PC-9 (cell line): ENCODE results near the gene CCDC88C. TPM values are rescaled to one million over a fixed set of nuclear protein-coding genes. Genes with fewer than 3 reads are reported as not detected.

ENCODE experiments used
- BruUV-seq: library from RNA; stranded (reverse); fragments of 400-500 nt; replicated peaks from 2 replicates; lab custom pipeline; 2021; lab: Mats Ljungman, UMichigan
- CTCF ChIA-PET: fragments of 300-600 bp; sonication (Branson Sonifier 250); formaldehyde crosslinking; loops from one replicate; lab custom pipeline; 2022; ENCODE audit warnings: antibody characterized with exemption; lab: Charles Lee
- POLR2A ChIA-PET: fragments of 300-600 bp; sonication (Branson Sonifier 250); formaldehyde crosslinking; loops from one replicate; lab custom pipeline; 2022; ENCODE audit warnings: antibody characterized with exemption; ENCODE audit not compliant: unreplicated experiment; lab: Charles Lee
- DNase-seq, 2 experiments: peaks; one replicate each; pipeline versions ENCODE4 v3.0.0 to v3.0.0-alpha.2; 2015 to 2022; ENCODE audit warnings: mixed read lengths in 1 of 2
- H2AFZ ChIP-seq: fragments of 200-600 bp; sonication (generic); 2 replicates; pipeline ENCODE4 v1.8.1; 2017; ENCODE audit warnings: antibody characterized with exemption
- H3F3A ChIP-seq: fragments of 200-600 bp; sonication (generic); 2 replicates; pipeline ENCODE4 v1.8.1; 2017; ENCODE audit warnings: antibody characterized with exemption, mild to moderate bottlenecking, low read depth; ENCODE audit not compliant: insufficient read depth
- H3K27ac ChIP-seq: fragments of 200-600 bp; sonication (generic); 2 replicates; pipeline ENCODE4 v1.6.1; 2016; ENCODE audit warnings: mixed run types
- H3K27me3 ChIP-seq: fragments of 200-600 bp; sonication (generic); 2 replicates; pipeline ENCODE4 v1.6.1; 2016; ENCODE audit warnings: low read depth, mixed run types; ENCODE audit not compliant: insufficient read depth
- H3K36me3 ChIP-seq: fragments of 200-600 bp; sonication (generic); 2 replicates; pipeline ENCODE4 v1.6.1; 2016; ENCODE audit warnings: low read depth, mixed run types
- H3K4me1 ChIP-seq: fragments of 200-600 bp; sonication (generic); replicated peaks from 2 replicates; pipeline ENCODE4 v1.6.1; 2016; ENCODE audit warnings: mixed run types; ENCODE audit not compliant: insufficient read depth
- H3K4me2 ChIP-seq: fragments of 200-600 bp; sonication (generic); 2 replicates; pipeline ENCODE4 v1.6.1; 2017; ENCODE audit warnings: mixed run types
- H3K4me3 ChIP-seq: fragments of 200-600 bp; sonication (generic); 2 replicates; pipeline ENCODE4 v1.6.1; 2016; ENCODE audit warnings: mixed run types
- H3K79me2 ChIP-seq: fragments of 200-600 bp; sonication (generic); 2 replicates; pipeline ENCODE4 v1.6.1; 2017; ENCODE audit warnings: low read depth, mixed run types
- H3K9me2 ChIP-seq: fragments of 200-600 bp; sonication (generic); 2 replicates; pipeline ENCODE4 v1.8.1; 2017; ENCODE audit warnings: mild to moderate bottlenecking; ENCODE audit not compliant: insufficient read depth
- H3K9me3 ChIP-seq: fragments of 200-600 bp; sonication (generic); 2 replicates; pipeline ENCODE4 v1.8.1; 2016; ENCODE audit warnings: low read depth; ENCODE audit not compliant: insufficient read depth
- H4K20me1 ChIP-seq: fragments of 200-600 bp; sonication (generic); 2 replicates; pipeline ENCODE4 v1.8.1; 2017; ENCODE audit not compliant: insufficient read depth
- EZH2 ChIP-seq: fragments of 200-600 bp; sonication (generic); IDR thresholded peaks from 2 replicates; pipeline ENCODE4 v1.8.0; 2017; ENCODE audit warnings: antibody characterized with exemption, low read depth
- intact Hi-C: fragments of 100-400 bp; cut with micrococcal nuclease; formaldehyde crosslinking; loops from one replicate; pipeline ENCODE4 v1.10.0; 2022; ENCODE audit not compliant: unreplicated experiment
- total RNA-seq: library from RNA; stranded (reverse); gene quantifications from 2 replicates; pipeline ENCODE4 v1.2.3, GENCODE V29; 2021
- TF ChIP-seq, protein P1 (sequence below): fragments of 200-600 bp; sonication (generic); conservative IDR thresholded peaks from 2 replicates; pipeline ENCODE4 v1.6.1; 2017; ENCODE audit warnings: mixed run types, antibody characterized with exemption, mild to moderate bottlenecking, moderate library complexity

CCDC88C gene
- total RNA-seq, 1 experiment from 2014 or later: 7.4 TPM

DNA sequence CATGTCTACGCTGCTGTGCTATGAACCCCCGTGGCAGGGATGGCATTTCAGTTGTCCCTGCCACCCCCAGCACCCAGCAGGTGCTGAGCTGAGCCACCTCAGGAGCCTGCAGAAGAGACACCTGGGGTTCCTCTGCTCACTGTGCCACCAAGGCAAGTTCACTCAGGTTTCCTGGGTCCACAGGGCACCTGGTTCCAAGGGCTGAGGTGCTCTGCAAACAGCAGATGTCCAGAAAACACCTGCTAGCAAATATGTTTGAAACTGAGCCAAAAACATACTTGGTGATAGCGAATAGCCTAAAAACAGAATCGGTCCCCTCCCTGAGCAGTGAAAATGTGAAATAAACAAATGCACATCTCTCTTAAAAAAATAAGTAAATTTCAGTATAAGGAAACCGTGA lies 137.5 kb downstream of the CCDC88C start:
- DNase-seq: no peak
- BruUV-seq: no TSS peak
- H3K4me2 ChIP-seq: no peak overlapping the region

DNA sequence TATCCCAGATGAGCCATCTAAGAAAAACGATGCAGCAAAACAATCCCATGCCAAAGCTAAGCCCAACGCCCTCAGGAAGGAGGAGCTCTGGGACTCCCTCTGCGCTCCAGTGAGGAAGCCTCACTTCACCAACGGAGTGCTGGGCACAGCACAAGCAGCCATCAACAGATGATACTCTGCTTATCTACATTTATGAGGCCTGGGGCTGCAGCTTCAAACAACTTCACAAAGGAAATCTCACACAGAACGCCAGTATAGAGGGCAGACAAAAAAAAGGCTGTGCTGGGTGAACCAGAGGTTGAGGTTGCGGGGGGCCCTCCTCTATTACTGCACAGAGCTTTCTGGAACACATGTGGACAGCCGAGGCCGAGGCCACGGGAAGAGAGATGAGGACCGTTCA lies 138.3 kb downstream of the CCDC88C start:
- Histone ChIP-seq H3K9me2 (no peaks in the 10 kb centered on the region), H3K4me3 (no peak overlapping the region), H4K20me1 (no peaks in the 10 kb centered on the region), H3F3A (no peaks in the 10 kb centered on the region), H3K36me3 (no peaks in the 10 kb centered on the region), H3K4me2 (no peak overlapping the region), H2AFZ (no peak overlapping the region), H3K27ac (no peak overlapping the region), H3K27me3 (no peaks in the 10 kb centered on the region), H3K9me3 (no peaks in the 10 kb centered on the region), H3K79me2 (no peaks in the 10 kb centered on the region), H3K4me1 (no peaks in the 10 kb centered on the region)
- BruUV-seq: no TSS peak
- DNase-seq: no peak
- TF ChIP-seq, protein P1, sequence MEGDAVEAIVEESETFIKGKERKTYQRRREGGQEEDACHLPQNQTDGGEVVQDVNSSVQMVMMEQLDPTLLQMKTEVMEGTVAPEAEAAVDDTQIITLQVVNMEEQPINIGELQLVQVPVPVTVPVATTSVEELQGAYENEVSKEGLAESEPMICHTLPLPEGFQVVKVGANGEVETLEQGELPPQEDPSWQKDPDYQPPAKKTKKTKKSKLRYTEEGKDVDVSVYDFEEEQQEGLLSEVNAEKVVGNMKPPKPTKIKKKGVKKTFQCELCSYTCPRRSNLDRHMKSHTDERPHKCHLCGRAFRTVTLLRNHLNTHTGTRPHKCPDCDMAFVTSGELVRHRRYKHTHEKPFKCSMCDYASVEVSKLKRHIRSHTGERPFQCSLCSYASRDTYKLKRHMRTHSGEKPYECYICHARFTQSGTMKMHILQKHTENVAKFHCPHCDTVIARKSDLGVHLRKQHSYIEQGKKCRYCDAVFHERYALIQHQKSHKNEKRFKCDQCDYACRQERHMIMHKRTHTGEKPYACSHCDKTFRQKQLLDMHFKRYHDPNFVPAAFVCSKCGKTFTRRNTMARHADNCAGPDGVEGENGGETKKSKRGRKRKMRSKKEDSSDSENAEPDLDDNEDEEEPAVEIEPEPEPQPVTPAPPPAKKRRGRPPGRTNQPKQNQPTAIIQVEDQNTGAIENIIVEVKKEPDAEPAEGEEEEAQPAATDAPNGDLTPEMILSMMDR: no peak
- TF ChIP-seq EZH2: no peak
- POLR2A ChIA-PET: no interaction called here
- intact Hi-C loops: no loop called here
- CTCF ChIA-PET: no interaction called here

More for the DNA sequence above, 137.5 kb downstream of the CCDC88C start:
- ChIA-PET POLR2A (no interaction called here), CTCF (no interaction called here)
- Histone ChIP-seq H3K9me3 (no peaks in the 10 kb centered on the region), H3K4me1 (no peaks in the 10 kb centered on the region), H3K36me3 (no peaks in the 10 kb centered on the region), H3K4me3 (no peak overlapping the region), H3K79me2 (no peaks in the 10 kb centered on the region), H3F3A (no peaks in the 10 kb centered on the region), H3K27ac (no peak overlapping the region), H4K20me1 (no peaks in the 10 kb centered on the region), H3K27me3 (no peaks in the 10 kb centered on the region), H3K9me2 (no peaks in the 10 kb centered on the region), H2AFZ (no peak overlapping the region)
- TF ChIP-seq EZH2: no peak
- TF ChIP-seq, protein P1: no peak
- intact Hi-C loops: loop anchor here (10.0 kb wide), 1 partner anchor 375 kb away; no protein-coding TSS in a partner anchor

DNA sequence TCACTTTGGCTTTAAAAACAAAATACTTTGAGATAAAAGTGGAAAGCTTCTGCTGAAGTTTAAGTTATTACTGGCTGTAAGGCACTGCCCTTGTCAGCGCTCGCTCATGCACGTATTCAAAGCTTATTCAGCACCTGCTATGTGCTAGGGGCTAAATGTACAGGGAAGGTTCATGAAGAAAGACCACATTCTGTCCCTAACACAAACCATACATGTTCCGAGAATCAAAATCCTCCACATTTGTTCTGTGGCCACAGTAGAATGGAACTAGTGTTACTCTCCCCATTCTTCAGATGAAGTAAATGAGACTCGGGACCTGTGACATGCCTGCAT lies 139.3 kb downstream of the CCDC88C start:
- CTCF ChIA-PET: no interaction called here
- Histone ChIP-seq H3K79me2 (no peaks in the 10 kb centered on the region), H3K27me3 (no peaks in the 10 kb centered on the region), H3K4me3 (no peak overlapping the region), H3K36me3 (no peaks in the 10 kb centered on the region), H3F3A (no peaks in the 10 kb centered on the region), H3K4me2 (no peak overlapping the region), H3K27ac (no peak overlapping the region), H3K9me3 (no peaks in the 10 kb centered on the region), H2AFZ (no peak overlapping the region), H3K4me1 (no peaks in the 10 kb centered on the region), H3K9me2 (no peaks in the 10 kb centered on the region), H4K20me1 (no peaks in the 10 kb centered on the region)
- BruUV-seq: no TSS peak
- DNase-seq: no peak
- TF ChIP-seq EZH2: no peak
- TF ChIP-seq, protein P1: no peak
- POLR2A ChIA-PET: no interaction called here
- intact Hi-C loops: no loop called here
